Stomach smooth muscle (tissue), 2 donors: ENCODE data around the gene CAPNS2.

ENCODE experiments used
- H3K27ac ChIP-seq: one replicate; pipeline ENCODE4 v1.7.0; 2013; ENCODE audit warnings: mild to moderate bottlenecking, low read length, inconsistent platforms
- H3K27me3 ChIP-seq, 2 donors: one replicate each; pipeline ENCODE4 v1.7.0; 2013; ENCODE audit warnings: low read length in 2 of 2; ENCODE audit not compliant: insufficient read depth in 2 of 2, control insufficient read depth in 1 of 2
- H3K36me3 ChIP-seq, 2 donors: one replicate each; pipeline ENCODE4 v1.7.0; 2013; ENCODE audit warnings: low read length in 2 of 2; ENCODE audit not compliant: control insufficient read depth in 2 of 2, insufficient read depth in 2 of 2
- H3K4me1 ChIP-seq: one replicate; pipeline ENCODE4 v1.7.0; 2013; ENCODE audit warnings: low read length; ENCODE audit not compliant: control insufficient read depth, insufficient read depth
- H3K4me3 ChIP-seq, 2 donors: one replicate each; pipeline ENCODE4 v1.7.0; 2013; ENCODE audit warnings: low read length in 2 of 2
- H3K9ac ChIP-seq, 2 donors: one replicate each; pipeline ENCODE4 v1.7.0; 2013; ENCODE audit warnings: low read length in 2 of 2, mild to moderate bottlenecking in 1 of 2
- H3K9me3 ChIP-seq, 2 donors: one replicate each; pipeline ENCODE4 v1.7.0; 2013; ENCODE audit warnings: low read length in 2 of 2; ENCODE audit not compliant: control insufficient read depth in 2 of 2
- donor health status: healthy.
- donor health status: Pancreatic carcinoma.

The CAPNS2 gene

DNA sequence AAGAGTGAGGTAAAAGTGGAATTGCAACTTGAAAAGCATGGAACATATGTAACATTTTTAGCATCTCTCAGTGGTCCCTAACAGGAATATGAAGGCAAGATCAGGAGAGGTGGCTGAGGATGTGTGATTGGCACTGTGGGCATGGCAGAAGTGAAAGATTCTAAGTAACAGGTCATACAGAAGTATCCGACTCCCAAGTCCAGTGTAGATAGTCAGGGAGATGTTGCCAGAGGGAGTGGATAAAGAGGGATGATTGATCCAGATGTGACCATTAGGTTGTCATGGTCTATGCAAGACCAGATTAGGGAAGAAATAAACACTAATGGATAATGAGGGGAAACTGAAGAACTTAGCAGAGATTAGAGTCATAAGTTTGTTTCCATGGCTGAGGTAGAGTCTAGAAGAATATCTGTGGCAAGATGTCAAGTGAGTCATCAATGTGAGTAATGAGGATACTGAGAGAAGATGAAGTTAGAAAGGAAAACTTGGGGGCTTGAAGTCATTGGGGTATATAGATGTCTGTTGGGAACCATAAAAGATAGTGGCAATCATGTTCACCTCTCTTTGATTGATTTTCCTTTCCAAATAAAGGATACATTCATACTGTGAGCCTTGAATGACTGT, 23.9 kb upstream of the CAPNS2 start:
- Histone ChIP-seq H3K36me3 (no peaks in the 10 kb centered on the region), H3K27me3 (no peaks in the 10 kb centered on the region), H3K27ac (no peak overlapping the region), H3K9ac (no peak overlapping the region), H3K9me3 (no peaks in the 10 kb centered on the region), H3K4me3 (no peak overlapping the region), H3K4me1 (peaks cover 3% of the 10 kb centered on the region)

DNA sequence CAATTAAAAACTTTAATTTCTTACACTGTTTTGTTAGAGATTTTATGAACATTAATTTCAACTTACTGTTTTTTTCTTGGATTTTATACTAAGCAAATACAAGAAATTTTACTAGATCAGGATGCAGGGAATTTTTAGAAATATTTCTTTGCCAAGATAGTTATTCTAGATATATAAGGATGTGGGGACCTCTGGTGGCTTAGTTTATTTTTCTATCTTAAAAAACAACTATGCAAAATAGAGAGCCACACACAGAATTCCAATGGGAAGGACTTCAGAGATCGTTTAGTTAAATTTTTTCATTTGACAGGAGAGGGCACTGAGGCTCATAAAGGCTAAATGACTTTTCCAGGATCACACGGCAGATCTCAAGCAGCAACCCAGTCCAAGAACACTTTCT, 23.0 kb upstream of the CAPNS2 start:
- H3K27me3 ChIP-seq, result no peaks in the 10 kb centered on the region
- no peak overlapping the region for H3K4me3 ChIP-seq
- no peaks in the 10 kb centered on the region for H3K36me3 ChIP-seq
- H3K4me1 ChIP-seq, result peaks cover 3% of the 10 kb centered on the region
- H3K9ac ChIP-seq, result no peak overlapping the region
- H3K9me3 ChIP-seq, result no peaks in the 10 kb centered on the region
- H3K27ac ChIP-seq, result no peak overlapping the region

DNA sequence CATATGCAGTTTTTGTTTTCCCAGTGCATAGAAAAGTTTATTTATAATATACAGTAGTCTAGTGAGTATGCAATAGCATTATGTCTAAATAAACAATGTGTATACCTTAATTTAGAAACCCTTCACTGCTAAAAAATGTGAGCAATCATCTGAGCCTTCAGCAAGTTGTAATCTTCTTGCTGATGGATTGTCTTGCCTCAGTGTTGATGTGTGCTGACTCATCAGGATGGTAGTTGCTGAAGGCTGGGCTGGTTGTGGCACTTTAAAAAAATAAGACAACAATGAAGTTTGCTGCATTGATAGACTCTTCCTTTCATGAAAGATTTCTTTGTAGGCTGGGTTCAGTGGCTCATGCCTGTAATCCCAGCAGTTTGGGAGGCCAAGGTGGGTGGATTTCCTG, 13.9 kb upstream of the CAPNS2 start:
- Histone ChIP-seq H3K4me3 (no peak overlapping the region), H3K27me3 (no peaks in the 10 kb centered on the region), H3K4me1 (no peaks in the 10 kb centered on the region), H3K36me3 (no peaks in the 10 kb centered on the region), H3K9ac (no peak overlapping the region), H3K27ac (no peak overlapping the region), H3K9me3 (no peaks in the 10 kb centered on the region)

DNA sequence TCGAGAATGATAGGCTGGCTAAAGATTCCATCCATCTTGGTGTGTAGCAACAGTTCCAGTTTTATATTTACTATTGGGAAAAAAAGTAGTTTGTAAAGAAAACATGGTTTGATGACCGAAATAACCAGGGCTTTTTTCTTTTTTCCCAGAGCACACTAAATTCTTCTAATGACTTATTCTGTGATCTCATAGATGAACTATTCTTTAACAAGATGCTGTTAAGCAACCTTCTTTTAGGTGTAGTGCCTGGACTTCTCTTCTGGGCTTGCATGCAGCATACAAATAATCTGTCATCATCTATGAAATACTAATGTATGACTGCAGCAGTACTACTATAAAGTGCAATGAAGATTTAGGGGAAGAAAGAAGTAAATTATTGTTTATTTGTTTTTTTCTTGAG, 11.0 kb upstream of the CAPNS2 start:
- H3K27ac ChIP-seq, result no peak overlapping the region
- no peaks in the 10 kb centered on the region for H3K9me3 ChIP-seq
- H3K4me3 ChIP-seq, result no peak overlapping the region
- H3K9ac ChIP-seq, result no peak overlapping the region
- H3K27me3 ChIP-seq, result no peaks in the 10 kb centered on the region
- no peaks in the 10 kb centered on the region for H3K36me3 ChIP-seq
- H3K4me1 ChIP-seq, result peaks cover 4% of the 10 kb centered on the region

DNA sequence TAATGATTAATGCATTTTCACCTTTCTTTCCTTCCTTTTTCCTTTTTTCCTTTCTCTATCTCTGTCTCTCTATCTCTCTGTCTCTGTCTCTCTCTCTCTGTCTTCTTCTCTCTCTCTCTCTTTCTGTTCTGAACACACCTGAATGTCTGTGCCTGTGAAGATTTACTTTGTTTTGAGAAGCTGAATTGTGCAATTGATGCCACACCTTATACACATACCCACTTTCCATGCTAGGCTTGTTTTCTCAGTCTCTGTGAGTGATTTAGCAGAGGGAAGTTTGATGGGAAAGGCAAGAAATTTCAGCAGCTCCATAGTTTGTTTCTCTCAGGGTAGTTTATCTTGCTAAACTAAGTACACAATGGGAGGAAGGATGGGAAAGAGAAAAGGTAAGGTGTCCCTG, 9.3 kb upstream of the CAPNS2 start:
- H3K9me3 ChIP-seq, result no peaks in the 10 kb centered on the region
- H3K27me3 ChIP-seq, result no peaks in the 10 kb centered on the region
- H3K36me3 ChIP-seq, result no peaks in the 10 kb centered on the region
- H3K27ac ChIP-seq, result no peak overlapping the region
- no peak overlapping the region for H3K4me3 ChIP-seq
- H3K9ac ChIP-seq, result no peak overlapping the region
- H3K4me1 ChIP-seq, result peaks cover 4% of the 10 kb centered on the region

DNA sequence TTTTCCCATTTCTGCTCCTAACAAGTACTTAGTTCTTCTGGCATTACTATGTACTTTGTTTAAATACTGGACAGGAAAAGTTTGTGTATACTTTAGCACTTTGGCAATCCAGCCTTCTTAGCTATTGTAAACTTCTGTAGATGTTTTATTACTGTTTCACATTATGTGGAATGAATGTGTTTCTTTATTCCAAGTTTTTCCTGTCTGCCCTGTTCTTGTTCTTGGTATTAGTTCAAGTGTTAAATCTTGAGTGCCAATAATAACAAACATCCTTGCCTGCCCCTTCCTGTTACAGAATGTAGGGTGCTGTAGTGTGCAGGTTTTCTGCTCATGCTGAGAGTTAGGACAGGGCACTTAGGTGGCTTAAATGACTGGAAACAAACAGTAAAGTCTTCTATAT, 7.3 kb upstream of the CAPNS2 start:
- Histone ChIP-seq H3K27me3 (no peaks in the 10 kb centered on the region), H3K4me3 (no peak overlapping the region), H3K9ac (no peak overlapping the region), H3K27ac (no peak overlapping the region), H3K4me1 (peaks cover 4% of the 10 kb centered on the region), H3K36me3 (no peaks in the 10 kb centered on the region), H3K9me3 (no peaks in the 10 kb centered on the region)

DNA sequence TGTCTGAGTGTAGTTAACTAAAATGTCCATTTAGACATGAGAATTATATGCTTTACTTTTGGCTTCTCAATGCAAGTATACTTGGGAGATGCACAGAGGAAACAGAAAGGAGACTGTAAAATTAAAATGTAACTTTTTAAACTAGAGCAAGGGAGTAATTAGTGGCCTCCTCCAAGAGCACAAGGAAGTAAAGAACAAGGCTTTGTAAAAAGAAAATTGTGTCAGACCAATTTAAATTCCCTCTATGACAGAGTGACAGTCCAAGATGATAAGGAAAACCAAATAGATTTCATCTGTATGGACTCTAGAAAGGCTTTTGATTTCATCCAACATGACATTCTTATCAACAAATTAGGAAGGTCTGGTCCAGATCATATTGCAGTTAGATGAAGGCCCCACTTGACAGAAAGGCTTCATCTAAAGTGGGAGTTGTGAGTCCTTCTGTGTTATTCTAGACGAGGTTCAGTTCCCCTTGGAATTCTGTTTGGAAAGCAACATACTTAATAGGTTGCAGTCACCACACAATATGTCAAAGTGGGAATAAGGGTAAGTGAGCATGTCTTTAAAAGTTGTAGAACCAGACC, 6.5 kb upstream of the CAPNS2 start:
- Histone ChIP-seq H3K27ac (no peak overlapping the region), H3K4me3 (no peak overlapping the region), H3K4me1 (peaks cover 4% of the 10 kb centered on the region), H3K36me3 (no peaks in the 10 kb centered on the region), H3K9me3 (no peaks in the 10 kb centered on the region), H3K9ac (no peak overlapping the region), H3K27me3 (no peaks in the 10 kb centered on the region)

DNA sequence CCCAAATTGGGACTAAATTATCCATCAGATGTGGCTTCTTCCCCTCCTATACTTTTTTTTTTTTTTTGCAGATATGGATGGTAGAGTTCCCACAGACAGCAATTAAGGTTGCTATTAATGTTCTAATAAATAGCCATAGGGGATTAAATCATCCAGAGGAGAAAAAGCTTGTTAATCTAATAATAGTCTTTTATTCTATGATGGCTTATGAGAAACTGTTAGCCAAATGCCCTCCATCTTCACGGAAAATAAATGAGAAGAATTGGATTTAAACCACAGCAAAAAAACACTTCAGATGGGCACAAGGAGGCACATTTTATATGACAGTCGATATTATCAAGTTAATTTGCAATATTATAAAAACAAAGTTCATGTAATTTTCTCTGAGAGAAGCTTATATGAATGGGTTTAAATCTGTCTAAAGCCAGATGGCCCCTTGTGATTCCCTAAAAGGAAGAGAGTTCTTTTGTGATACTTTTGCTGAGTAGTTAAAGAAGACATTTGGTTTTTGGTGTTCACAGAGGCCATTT, 5.1 kb upstream of the CAPNS2 start:
- Histone ChIP-seq H3K9me3 (no peaks in the 10 kb centered on the region), H3K27ac (no peak overlapping the region), H3K4me1 (peaks cover 4% of the 10 kb centered on the region), H3K36me3 (no peaks in the 10 kb centered on the region), H3K27me3 (no peaks in the 10 kb centered on the region), H3K9ac (no peak overlapping the region), H3K4me3 (no peak overlapping the region)

DNA sequence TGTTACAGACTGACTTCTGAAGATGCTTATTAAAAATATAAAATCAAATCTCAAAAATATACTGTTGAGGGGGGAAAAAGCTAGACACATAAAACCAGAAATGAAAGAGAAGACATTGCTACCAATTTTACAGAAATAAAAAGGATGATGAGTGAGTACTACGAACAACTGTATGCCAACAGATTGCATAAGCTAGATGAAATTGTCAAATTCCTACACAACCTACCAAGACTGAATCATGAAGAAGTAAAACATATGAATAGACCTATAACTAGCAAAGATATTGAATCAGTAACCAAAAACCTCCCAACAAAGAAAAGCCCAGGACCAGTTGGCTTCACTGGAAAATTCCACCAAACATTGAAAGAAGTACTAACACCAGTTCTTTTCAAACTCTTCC, 3.5 kb upstream of the CAPNS2 start:
- Histone ChIP-seq H3K4me3 (no peak overlapping the region), H3K27me3 (no peaks in the 10 kb centered on the region), H3K4me1 (peaks cover 4% of the 10 kb centered on the region), H3K36me3 (no peaks in the 10 kb centered on the region), H3K9ac (no peak overlapping the region), H3K9me3 (no peaks in the 10 kb centered on the region), H3K27ac (no peak overlapping the region)

DNA sequence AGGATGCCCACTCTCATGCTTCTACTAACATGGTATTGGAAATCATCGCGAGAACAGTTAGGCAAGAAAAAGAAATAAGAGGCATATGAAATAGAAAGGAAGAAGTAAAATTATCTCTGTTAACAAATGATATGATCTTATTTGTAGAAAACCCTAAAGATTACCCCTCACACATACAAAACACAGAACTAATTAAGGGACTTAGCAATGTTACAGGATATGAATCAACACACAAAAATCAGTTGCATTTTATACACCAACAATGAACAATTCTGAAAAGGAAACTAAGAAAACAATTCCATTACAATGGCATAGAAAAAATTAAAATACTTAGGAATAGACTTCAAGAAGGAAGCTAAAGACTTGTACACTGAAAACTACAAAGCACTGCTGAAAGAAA, 2.7 kb upstream of the CAPNS2 start:
- no peak overlapping the region for H3K27ac ChIP-seq
- H3K9ac ChIP-seq, result no peak overlapping the region
- H3K4me1 ChIP-seq, result peaks cover 8% of the 10 kb centered on the region
- H3K4me3 ChIP-seq, result no peak overlapping the region
- H3K27me3 ChIP-seq, result no peaks in the 10 kb centered on the region
- H3K9me3 ChIP-seq, result no peaks in the 10 kb centered on the region
- no peaks in the 10 kb centered on the region for H3K36me3 ChIP-seq

DNA sequence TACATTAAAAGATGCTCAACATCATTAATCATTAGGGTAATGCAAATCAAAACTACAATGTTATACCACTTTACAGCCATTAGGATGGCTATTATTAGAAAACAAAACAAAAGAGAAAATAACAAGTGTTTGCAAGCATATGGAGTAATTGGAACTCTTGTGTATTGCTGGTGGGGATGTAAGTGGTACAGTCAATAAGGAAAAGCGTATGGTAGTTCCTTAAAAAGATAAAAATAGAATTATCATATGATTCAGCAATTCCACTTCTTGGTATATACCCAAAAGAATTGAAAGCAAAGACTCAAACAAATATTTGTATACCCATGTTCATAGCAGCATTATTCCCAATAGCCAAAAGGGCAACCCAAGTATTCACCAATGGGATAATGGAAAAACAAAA, 1.4 kb upstream of the CAPNS2 start:
- H3K9me3 ChIP-seq, result no peaks in the 10 kb centered on the region
- no peak overlapping the region for H3K27ac ChIP-seq
- H3K4me1 ChIP-seq, result peaks cover 11% of the 10 kb centered on the region
- no peak overlapping the region for H3K4me3 ChIP-seq
- H3K27me3 ChIP-seq, result no peaks in the 10 kb centered on the region
- no peaks in the 10 kb centered on the region for H3K36me3 ChIP-seq
- no peak overlapping the region for H3K9ac ChIP-seq
